GM12875 (cell line): ENCODE measurements around the gene VASN.

Source experiments
- H3K4me3 ChIP-seq: one replicate; pipeline ENCODE4 v1.5.1; 2011; ENCODE audit warnings: low read depth, low read length, control low read depth
- CTCF ChIP-seq: IDR thresholded peaks from 2 replicates; pipeline ENCODE4 v1.5.1; 2011; ENCODE audit warnings: low read depth, mild to moderate bottlenecking, control low read depth, inconsistent platforms, low read length, moderate library complexity, borderline replicate concordance; ENCODE audit not compliant: insufficient read depth

VASN gene

DNA sequence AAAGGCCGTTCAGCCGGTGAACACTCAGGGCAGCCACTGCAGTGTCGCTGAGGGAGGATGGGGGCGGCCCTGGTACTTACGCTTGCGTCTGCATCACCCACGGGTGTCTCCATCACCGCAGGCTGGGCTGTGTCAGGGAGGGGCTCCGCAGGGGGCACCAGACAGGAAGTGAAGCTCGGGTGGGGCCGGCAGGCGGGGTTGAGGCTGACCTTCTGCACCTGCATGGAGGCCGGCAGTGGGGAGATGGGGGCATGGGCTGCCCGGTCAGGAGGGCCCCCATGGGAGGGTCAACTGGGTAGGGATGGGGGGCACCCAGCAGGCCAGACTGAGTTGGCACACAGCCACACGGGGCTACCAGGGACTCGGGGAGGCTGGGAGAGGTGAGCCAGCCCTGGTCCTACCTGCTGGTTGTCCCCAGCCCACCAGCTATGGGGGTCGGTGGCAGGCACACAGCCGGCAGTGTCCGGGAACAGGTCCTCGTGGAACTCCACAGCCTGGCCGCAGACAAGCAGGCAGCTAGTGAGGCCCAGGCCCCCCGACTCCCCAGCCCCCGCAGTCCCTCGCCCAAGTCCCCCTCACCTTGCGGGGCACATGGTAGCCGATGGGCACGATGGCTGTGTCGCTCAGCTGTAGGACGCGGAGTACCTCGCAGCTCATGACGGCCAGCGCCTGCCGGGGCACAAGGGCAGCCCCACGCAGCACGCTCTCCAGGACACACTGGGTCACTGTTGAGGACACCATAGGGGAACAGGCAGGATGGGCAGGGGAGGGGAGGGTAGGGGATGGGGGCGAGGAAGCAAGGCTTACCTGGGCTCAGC lies 7.2 kb upstream of the VASN start:
- no peak overlapping the region for H3K4me3 ChIP-seq
- TF ChIP-seq CTCF: no peak

DNA sequence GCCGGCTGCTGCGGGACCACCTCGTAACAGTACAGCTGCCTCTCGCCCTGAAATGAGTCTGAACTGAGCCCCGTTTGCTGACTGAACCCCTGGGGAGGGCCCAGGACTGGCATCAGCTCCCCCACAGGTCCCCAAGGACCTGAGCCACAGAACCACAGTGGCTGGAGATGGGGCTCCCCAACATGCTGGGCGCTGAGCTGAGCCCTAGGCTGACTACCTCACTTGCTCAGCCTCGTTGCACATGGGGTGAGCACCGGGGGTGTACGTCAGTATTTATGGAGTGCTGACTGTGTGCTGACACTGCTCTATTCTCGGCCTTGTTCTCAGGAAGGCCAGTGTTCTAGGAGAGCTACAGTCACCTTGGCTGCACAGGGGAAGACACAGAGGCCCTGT lies 6.6 kb upstream of the VASN start:
- TF ChIP-seq CTCF: no peak
- no peak overlapping the region for H3K4me3 ChIP-seq

DNA sequence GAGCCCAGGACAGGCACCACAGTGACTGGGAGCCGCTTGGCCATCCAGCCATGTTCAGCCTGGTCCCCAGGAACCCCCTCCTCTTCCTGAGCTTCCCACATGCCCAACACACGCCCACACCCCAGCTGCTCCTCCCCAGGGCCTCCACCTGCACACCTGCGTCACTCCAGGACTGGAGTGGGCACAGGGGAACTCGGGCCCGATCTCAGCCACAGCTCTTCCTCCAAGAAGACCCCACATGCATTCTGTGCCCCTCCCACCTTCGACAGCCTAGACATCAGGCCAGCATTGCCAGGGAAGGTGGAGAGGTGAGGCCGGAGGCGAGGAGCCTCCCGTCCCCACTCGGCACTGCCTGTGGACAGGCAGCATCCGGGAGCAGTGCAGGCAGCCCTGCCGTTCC lies 6.0 kb upstream of the VASN start:
- no peak overlapping the region for H3K4me3 ChIP-seq
- no peak for TF ChIP-seq CTCF

GRCh38 chr16:4366016-4366415 lies 5.6 kb upstream of the VASN start:
- no peak overlapping the region for H3K4me3 ChIP-seq
- no peak for TF ChIP-seq CTCF

- H3K4me3 ChIP-seq: no peak overlapping the region
- TF ChIP-seq CTCF: no peak
These were observed 4.2 kb upstream of the VASN start for GRCh38 chr16:4367393-4367856.

DNA sequence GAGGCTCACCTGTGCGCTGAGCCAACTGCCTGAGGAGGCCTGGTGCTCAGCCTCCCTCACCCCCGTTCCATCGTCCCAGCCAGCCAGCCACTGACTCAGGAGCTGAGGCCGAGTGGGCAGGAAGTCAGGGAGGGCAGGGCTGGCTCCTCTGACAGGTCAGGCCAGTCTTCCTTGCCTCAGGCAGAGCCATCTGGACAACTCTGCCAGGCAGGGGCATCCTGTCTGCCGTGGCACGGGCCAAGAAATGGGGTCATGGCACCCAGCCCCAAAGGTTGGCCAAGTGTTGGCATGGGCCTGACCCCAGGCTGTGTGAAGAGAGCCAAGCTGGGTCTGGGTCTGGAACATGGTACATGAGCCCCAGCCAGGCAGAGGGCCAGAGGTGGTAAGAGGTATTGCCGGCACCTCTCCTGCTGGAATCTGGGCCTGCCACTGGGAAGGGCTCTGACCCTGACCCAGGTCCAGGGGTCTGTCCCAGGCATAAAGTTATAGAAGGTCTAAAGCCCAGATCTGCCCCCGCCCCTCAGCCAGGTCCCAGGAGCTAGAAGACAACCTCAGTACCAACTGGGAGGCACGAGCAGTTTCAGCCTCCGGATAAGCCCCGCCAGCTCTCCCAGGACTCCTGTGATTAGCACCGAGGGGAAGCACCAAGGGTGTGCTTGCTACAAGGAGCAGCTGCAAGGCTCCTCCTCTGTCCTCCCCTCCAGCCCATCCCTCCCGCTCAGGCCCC lies 2.5 kb upstream of the VASN start:
- no peak overlapping the region for H3K4me3 ChIP-seq
- TF ChIP-seq CTCF: no peak

DNA sequence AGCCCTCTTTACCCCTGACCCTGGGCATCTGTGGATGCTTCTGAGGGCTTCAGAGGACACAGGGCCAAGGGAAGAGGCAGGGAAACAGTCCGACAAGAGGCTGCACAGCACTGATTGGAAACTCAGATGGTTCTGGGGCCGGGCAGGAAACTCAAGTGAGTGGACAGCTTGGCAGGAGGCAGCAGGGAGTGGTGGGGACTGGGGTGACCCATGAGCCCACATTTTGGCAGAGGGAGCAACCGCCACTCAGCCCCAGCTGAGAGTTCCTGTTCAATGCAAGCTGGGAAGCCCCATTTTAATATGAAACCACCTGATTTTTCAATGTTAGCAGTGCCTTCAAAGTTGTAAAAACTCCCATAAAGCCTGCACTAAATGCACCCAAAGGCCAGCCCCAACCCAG lies 1.5 kb upstream of the VASN start:
- no peak overlapping the region for H3K4me3 ChIP-seq
- no peak for TF ChIP-seq CTCF
